Neural progenitor cell (in vitro differentiated cells): ENCODE measurements around the gene BIRC7. TPM values are rescaled to one million over a fixed set of nuclear protein-coding genes. Genes with fewer than 3 reads are reported as not detected.

ENCODE experiments used
- DNase-seq: peaks from one replicate; pipeline ENCODE4 v3.0.0-alpha.2; 2016; ENCODE audit warnings: low spot score
- H2AFZ ChIP-seq: fragments of 200-600 bp; sonication (generic); replicated peaks from 2 replicates; pipeline ENCODE4 v1.6.1; 2016; ENCODE audit warnings: antibody characterized with exemption
- H3F3A ChIP-seq: fragments of 200-600 bp; sonication (generic); 2 replicates; pipeline ENCODE4 v1.6.1; 2016; ENCODE audit warnings: antibody characterized with exemption, low read depth
- H3K27ac ChIP-seq: fragments of 200-600 bp; sonication (generic); 2 replicates; pipeline ENCODE4 v1.5.1; 2016; ENCODE audit warnings: mild to moderate bottlenecking
- H3K27me3 ChIP-seq: fragments of 200-600 bp; sonication (generic); 2 replicates; pipeline ENCODE4 v1.6.1; 2016; ENCODE audit warnings: mild to moderate bottlenecking, moderate library complexity
- H3K36me3 ChIP-seq: fragments of 200-600 bp; sonication (generic); 2 replicates; pipeline ENCODE4 v1.5.1; 2016
- H3K4me1 ChIP-seq: fragments of 200-600 bp; sonication (generic); 2 replicates; pipeline ENCODE4 v1.6.1; 2016; ENCODE audit warnings: mixed run types
- H3K4me2 ChIP-seq: fragments of 200-600 bp; sonication (generic); 2 replicates; pipeline ENCODE4 v1.6.1; 2016
- H3K4me3 ChIP-seq: fragments of 200-600 bp; sonication (generic); 2 replicates; pipeline ENCODE4 v1.5.1; 2016
- H3K79me2 ChIP-seq: fragments of 200-600 bp; sonication (generic); 2 replicates; pipeline ENCODE4 v1.6.1; 2016; ENCODE audit warnings: low read depth
- H3K9ac ChIP-seq: fragments of 200-600 bp; sonication (generic); 2 replicates; pipeline ENCODE4 v1.6.1; 2016
- H3K9me3 ChIP-seq: fragments of 200-600 bp; sonication (generic); 2 replicates; pipeline ENCODE4 v1.5.1; 2016; ENCODE audit warnings: low read depth
- H4K20me1 ChIP-seq: fragments of 200-600 bp; sonication (generic); 2 replicates; pipeline ENCODE4 v1.6.1; 2016; ENCODE audit warnings: low read depth
- H3K27ac Mint-ChIP-seq: 3 replicates; pipeline ENCODE4 v1.8.0; 2021; ENCODE audit warnings: mixed read lengths
- H3K27me3 Mint-ChIP-seq: 2 replicates; pipeline ENCODE4 v1.8.0; 2022; ENCODE audit warnings: low read depth, mild to moderate bottlenecking, inconsistent platforms, moderate library complexity, mixed read lengths; ENCODE audit not compliant: insufficient read depth
- H3K36me3 Mint-ChIP-seq: 3 replicates; pipeline ENCODE4 v1.8.0; 2021; ENCODE audit warnings: mixed read lengths
- H3K4me1 Mint-ChIP-seq: 3 replicates; pipeline ENCODE4 v1.8.0; 2021; ENCODE audit warnings: mixed read lengths
- H3K4me3 Mint-ChIP-seq: 3 replicates; pipeline ENCODE4 v1.8.0; 2021; ENCODE audit warnings: mild to moderate bottlenecking, moderate library complexity, mixed read lengths
- H3K9me3 Mint-ChIP-seq: 3 replicates; pipeline ENCODE4 v1.8.0; 2020; ENCODE audit warnings: mixed read lengths
- CTCF ChIP-seq: fragments of 200-600 bp; sonication (generic); IDR thresholded peaks from 2 replicates; pipeline ENCODE4 v1.5.1; 2017; ENCODE audit warnings: antibody characterized with exemption, mild to moderate bottlenecking
- EZH2 ChIP-seq: fragments of 200-600 bp; sonication (generic); IDR thresholded peaks from 2 replicates; pipeline ENCODE4 v1.6.1; 2017; ENCODE audit warnings: antibody characterized with exemption, mild to moderate bottlenecking, moderate library complexity
- EZH2phosphoT487 ChIP-seq: fragments of 200-600 bp; sonication (generic); IDR thresholded peaks from 2 replicates; pipeline ENCODE4 v1.6.1; 2017; ENCODE audit warnings: antibody characterized with exemption
- total RNA-seq: library from RNA; depleted of rRNA; stranded (reverse); fragments of >200 nt; gene quantifications from 2 replicates; pipeline ENCODE4 v1.2.3, GENCODE V29; 2015; ENCODE audit warnings: low replicate concordance

BIRC7 gene
- total RNA-seq, 1 donor from 2014 or later: not detected

- peaks cover 13% of the 10 kb centered on the region for H3K4me1 ChIP-seq
- no peak overlapping the region for H3K4me3 ChIP-seq
- H3K36me3 Mint-ChIP-seq: peaks cover 6% of the 10 kb centered on the region
- H3K9me3 Mint-ChIP-seq: no peaks in the 10 kb centered on the region
- peaks cover 5% of the 10 kb centered on the region for H3K27me3 Mint-ChIP-seq
- no peaks in the 10 kb centered on the region for H3K27me3 ChIP-seq
- H3K4me1 Mint-ChIP-seq: peaks cover 26% of the 10 kb centered on the region
- H3K4me3 Mint-ChIP-seq: no peak overlapping the region
- H3K4me2 ChIP-seq: no peak overlapping the region
- no peaks in the 10 kb centered on the region for H3F3A ChIP-seq
- H3K9ac ChIP-seq: no peak overlapping the region
- no peak overlapping the region for H3K27ac Mint-ChIP-seq
- no peaks in the 10 kb centered on the region for H3K79me2 ChIP-seq
- no peak overlapping the region for H3K27ac ChIP-seq
- H3K9me3 ChIP-seq: no peaks in the 10 kb centered on the region
- no peaks in the 10 kb centered on the region for H4K20me1 ChIP-seq
- H3K36me3 ChIP-seq: no peaks in the 10 kb centered on the region
- TF ChIP-seq CTCF (no peak), EZH2 (no peak), EZH2phosphoT487 (no peak)
- no peak for DNase-seq
- H2AFZ ChIP-seq: no peak overlapping the region
Observed at GRCh38 chr20:63244468-63244867, 8.8 kb downstream of the BIRC7 start.

GRCh38 chr20:63246490-63247288 lies 11.0 kb downstream of the BIRC7 start:
- H3K27me3 Mint-ChIP-seq: peaks cover 8% of the 10 kb centered on the region
- peaks cover under 1% of the 10 kb centered on the region for H3F3A ChIP-seq
- H3K27me3 ChIP-seq: no peaks in the 10 kb centered on the region
- no peaks in the 10 kb centered on the region for H3K79me2 ChIP-seq
- TF ChIP-seq CTCF (no peak), EZH2 (no peak), EZH2phosphoT487 (no peak)
- peaks cover 13% of the 10 kb centered on the region for H3K4me1 ChIP-seq
- no peak overlapping the region for H2AFZ ChIP-seq
- no peak overlapping the region for H3K27ac ChIP-seq
- no peak for DNase-seq
- H3K36me3 Mint-ChIP-seq: peaks cover 7% of the 10 kb centered on the region
- H3K9me3 ChIP-seq: no peaks in the 10 kb centered on the region
- no peak overlapping the region for H3K27ac Mint-ChIP-seq
- no peak overlapping the region for H3K9ac ChIP-seq
- H3K9me3 Mint-ChIP-seq: peaks cover 4% of the 10 kb centered on the region
- H3K36me3 ChIP-seq: no peaks in the 10 kb centered on the region
- H3K4me1 Mint-ChIP-seq: peaks cover 38% of the 10 kb centered on the region
- no peak overlapping the region for H3K4me3 Mint-ChIP-seq
- no peaks in the 10 kb centered on the region for H4K20me1 ChIP-seq
- no peak overlapping the region for H3K4me3 ChIP-seq
- H3K4me2 ChIP-seq: no peak overlapping the region

- H3K27ac ChIP-seq: no peak overlapping the region
- Mint-ChIP-seq H3K9me3 (peaks cover 4% of the 10 kb centered on the region), H3K27ac (no peak overlapping the region), H3K4me1 (peaks cover 43% of the 10 kb centered on the region), H3K4me3 (no peak overlapping the region), H3K36me3 (peaks cover 4% of the 10 kb centered on the region), H3K27me3 (peaks cover 11% of the 10 kb centered on the region)
- H3K4me2 ChIP-seq: no peak overlapping the region
- no peak overlapping the region for H3K4me3 ChIP-seq
- H3K9ac ChIP-seq: no peak overlapping the region
- DNase-seq: no peak
- H3K79me2 ChIP-seq: no peaks in the 10 kb centered on the region
- H2AFZ ChIP-seq: no peak overlapping the region
- no peaks in the 10 kb centered on the region for H3K36me3 ChIP-seq
- peaks cover 21% of the 10 kb centered on the region for H3K4me1 ChIP-seq
- peaks cover 10% of the 10 kb centered on the region for H4K20me1 ChIP-seq
- H3K27me3 ChIP-seq: no peaks in the 10 kb centered on the region
- H3F3A ChIP-seq: peaks cover 11% of the 10 kb centered on the region
- no peak for TF ChIP-seq EZH2phosphoT487
- TF ChIP-seq CTCF: no peak
- TF ChIP-seq EZH2: no peak
- no peaks in the 10 kb centered on the region for H3K9me3 ChIP-seq
Observed at GRCh38 chr20:63247671-63248228, 12.0 kb downstream of the BIRC7 start.
